Measurements from ENCODE around the gene INPP5F. TPM values are rescaled to one million over a fixed set of nuclear protein-coding genes. Genes with fewer than 3 reads are reported as not detected.

The INPP5F gene
- total and polyA plus RNA-seq, 2 donors (not counting 1 experiment from before 2014, with no cell fraction given) = 15.0 to 23.3 TPM

- H3K4me1 ChIP-seq (ENCODE audit: control insufficient read depth, extremely low read depth, insufficient read depth, low read length) = no peaks in the 10 kb centered on the region
- no peaks in the 10 kb centered on the region for H3K79me2 ChIP-seq (ENCODE audit: control insufficient read depth, insufficient read depth, low read length)
- no peak for DNase-seq (ENCODE audit: low read depth in 2 of 2)
- no peak overlapping the region for H3K27ac ChIP-seq (ENCODE audit: insufficient read depth, low read length)
- H4K20me1 ChIP-seq (ENCODE audit: control insufficient read depth, extremely low read depth, insufficient read depth, low read length) = no peaks in the 10 kb centered on the region
- H3K36me3 ChIP-seq (ENCODE audit: control insufficient read depth, insufficient read depth, low read length) = peaks cover 6% of the 10 kb centered on the region
- H3K4me3 ChIP-seq (replicated peaks in 1 of 4; ENCODE audit: control extremely low read depth in 1 of 4, insufficient read depth in 1 of 4, low read depth in 3 of 4, low read length in 4 of 4) = no peak overlapping the region
- no peaks in the 10 kb centered on the region for H3K27me3 ChIP-seq (ENCODE audit: control insufficient read depth, insufficient read depth, low read length)
- no peak overlapping the region for H3K9ac ChIP-seq (ENCODE audit: insufficient read depth, low read length)
- no peak overlapping the region for H2AFZ ChIP-seq (ENCODE audit: low read length)
- no peak for TF ChIP-seq EZH2 (IDR thresholded peaks at IDR 0.05; ENCODE audit: low read length, missing control alignments)
- TF ChIP-seq, protein P1, sequence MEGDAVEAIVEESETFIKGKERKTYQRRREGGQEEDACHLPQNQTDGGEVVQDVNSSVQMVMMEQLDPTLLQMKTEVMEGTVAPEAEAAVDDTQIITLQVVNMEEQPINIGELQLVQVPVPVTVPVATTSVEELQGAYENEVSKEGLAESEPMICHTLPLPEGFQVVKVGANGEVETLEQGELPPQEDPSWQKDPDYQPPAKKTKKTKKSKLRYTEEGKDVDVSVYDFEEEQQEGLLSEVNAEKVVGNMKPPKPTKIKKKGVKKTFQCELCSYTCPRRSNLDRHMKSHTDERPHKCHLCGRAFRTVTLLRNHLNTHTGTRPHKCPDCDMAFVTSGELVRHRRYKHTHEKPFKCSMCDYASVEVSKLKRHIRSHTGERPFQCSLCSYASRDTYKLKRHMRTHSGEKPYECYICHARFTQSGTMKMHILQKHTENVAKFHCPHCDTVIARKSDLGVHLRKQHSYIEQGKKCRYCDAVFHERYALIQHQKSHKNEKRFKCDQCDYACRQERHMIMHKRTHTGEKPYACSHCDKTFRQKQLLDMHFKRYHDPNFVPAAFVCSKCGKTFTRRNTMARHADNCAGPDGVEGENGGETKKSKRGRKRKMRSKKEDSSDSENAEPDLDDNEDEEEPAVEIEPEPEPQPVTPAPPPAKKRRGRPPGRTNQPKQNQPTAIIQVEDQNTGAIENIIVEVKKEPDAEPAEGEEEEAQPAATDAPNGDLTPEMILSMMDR (conservative IDR thresholded peaks at IDR 0.05 in 1 of 2, IDR thresholded peaks at IDR 0.05 in 1 of 2; ENCODE audit: low read depth in 1 of 2, low read length in 2 of 2) = no peak
- no peaks in the 10 kb centered on the region for H3K9me3 ChIP-seq (ENCODE audit: control insufficient read depth, insufficient read depth, low read depth, low read length)
- H3K4me2 ChIP-seq (ENCODE audit: extremely low read depth, insufficient read depth, low read length) = no peak overlapping the region
Measured at GRCh38 chr10:119827430-119827829, 101.6 kb downstream of the INPP5F start.

DNA sequence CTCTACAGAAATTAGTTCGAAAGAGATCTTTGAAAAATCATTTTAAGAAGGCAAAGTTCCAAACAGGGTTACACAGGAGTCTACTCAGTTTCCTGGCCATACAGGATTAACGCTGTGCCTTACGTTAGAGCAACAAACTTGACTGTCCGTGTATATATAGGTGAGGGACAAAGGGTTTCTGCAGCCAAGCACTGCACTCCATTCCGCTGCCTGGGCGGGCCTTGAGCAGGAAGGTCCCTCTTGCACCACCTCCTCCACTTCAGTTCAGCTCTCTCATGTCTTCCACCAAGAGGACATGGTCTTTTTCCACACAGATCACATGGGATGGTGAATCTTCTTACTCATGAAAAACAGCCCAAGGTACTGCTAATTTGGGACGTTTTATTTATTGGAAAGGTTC, 103.6 kb downstream of the INPP5F start:
- no peaks in the 10 kb centered on the region for H3K27me3 ChIP-seq (ENCODE audit: control insufficient read depth, insufficient read depth, low read length)
- no peak overlapping the region for H3K4me3 ChIP-seq (replicated peaks in 1 of 4; ENCODE audit: control extremely low read depth in 1 of 4, insufficient read depth in 1 of 4, low read depth in 3 of 4, low read length in 4 of 4)
- H3K27ac ChIP-seq (ENCODE audit: insufficient read depth, low read length) = no peak overlapping the region
- H3K79me2 ChIP-seq (ENCODE audit: control insufficient read depth, insufficient read depth, low read length) = no peaks in the 10 kb centered on the region
- H2AFZ ChIP-seq (ENCODE audit: low read length) = no peak overlapping the region
- no peaks in the 10 kb centered on the region for H3K4me1 ChIP-seq (ENCODE audit: control insufficient read depth, extremely low read depth, insufficient read depth, low read length)
- DNase-seq (ENCODE audit: low read depth in 2 of 2) = no peak
- H3K9ac ChIP-seq (ENCODE audit: insufficient read depth, low read length) = no peak overlapping the region
- H3K36me3 ChIP-seq (ENCODE audit: control insufficient read depth, insufficient read depth, low read length) = peaks cover 4% of the 10 kb centered on the region
- H4K20me1 ChIP-seq (ENCODE audit: control insufficient read depth, extremely low read depth, insufficient read depth, low read length) = no peaks in the 10 kb centered on the region
- no peak overlapping the region for H3K4me2 ChIP-seq (ENCODE audit: extremely low read depth, insufficient read depth, low read length)
- TF ChIP-seq, protein P1 (conservative IDR thresholded peaks at IDR 0.05 in 1 of 2, IDR thresholded peaks at IDR 0.05 in 1 of 2; ENCODE audit: low read depth in 1 of 2, low read length in 2 of 2) = no peak
- TF ChIP-seq EZH2 (IDR thresholded peaks at IDR 0.05; ENCODE audit: low read length, missing control alignments) = no peak
- no peaks in the 10 kb centered on the region for H3K9me3 ChIP-seq (ENCODE audit: control insufficient read depth, insufficient read depth, low read depth, low read length)

DNA sequence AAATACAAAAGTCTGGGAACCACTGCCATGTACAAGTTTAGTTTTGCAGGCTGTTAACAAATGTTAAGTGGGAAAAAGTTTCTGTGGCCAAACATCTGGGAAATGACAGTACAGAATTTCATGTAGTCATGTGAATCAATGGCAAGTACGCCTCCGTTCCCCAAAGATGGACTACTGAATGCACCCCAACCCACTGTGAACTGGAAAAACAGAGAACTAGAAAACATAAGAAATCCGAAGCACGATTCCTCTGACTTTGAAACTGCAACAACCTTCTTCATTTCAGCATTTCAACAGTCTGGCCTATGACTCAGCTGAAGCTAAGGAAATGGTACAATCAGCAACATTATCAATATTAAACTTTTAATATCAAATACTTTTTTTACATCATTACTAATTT, 105.0 kb downstream of the INPP5F start:
- H3K9ac ChIP-seq (ENCODE audit: insufficient read depth, low read length) = no peak overlapping the region
- no peaks in the 10 kb centered on the region for H4K20me1 ChIP-seq (ENCODE audit: control insufficient read depth, extremely low read depth, insufficient read depth, low read length)
- H3K79me2 ChIP-seq (ENCODE audit: control insufficient read depth, insufficient read depth, low read length) = no peaks in the 10 kb centered on the region
- H3K36me3 ChIP-seq (ENCODE audit: control insufficient read depth, insufficient read depth, low read length) = peaks cover 4% of the 10 kb centered on the region
- H2AFZ ChIP-seq (ENCODE audit: low read length) = no peak overlapping the region
- no peak overlapping the region for H3K4me2 ChIP-seq (ENCODE audit: extremely low read depth, insufficient read depth, low read length)
- H3K4me3 ChIP-seq (replicated peaks in 1 of 4; ENCODE audit: control extremely low read depth in 1 of 4, insufficient read depth in 1 of 4, low read depth in 3 of 4, low read length in 4 of 4) = no peak overlapping the region
- DNase-seq (ENCODE audit: low read depth in 2 of 2) = no peak
- TF ChIP-seq, protein P1 (conservative IDR thresholded peaks at IDR 0.05 in 1 of 2, IDR thresholded peaks at IDR 0.05 in 1 of 2; ENCODE audit: low read depth in 1 of 2, low read length in 2 of 2) = no peak
- no peak for TF ChIP-seq EZH2 (IDR thresholded peaks at IDR 0.05; ENCODE audit: low read length, missing control alignments)
- no peaks in the 10 kb centered on the region for H3K27me3 ChIP-seq (ENCODE audit: control insufficient read depth, insufficient read depth, low read length)
- H3K4me1 ChIP-seq (ENCODE audit: control insufficient read depth, extremely low read depth, insufficient read depth, low read length) = no peaks in the 10 kb centered on the region
- no peak overlapping the region for H3K27ac ChIP-seq (ENCODE audit: insufficient read depth, low read length)
- H3K9me3 ChIP-seq (ENCODE audit: control insufficient read depth, insufficient read depth, low read depth, low read length) = no peaks in the 10 kb centered on the region
